ENCODE measurements around the gene TRMT112.

GRCh38 chr11:64321533-64321932 lies 4.2 kb upstream of the TRMT112 start:
- TF ChIP-seq CTCF (IDR thresholded peaks at IDR 0.05) (no peak), POLR2A (IDR thresholded peaks at IDR 0.05) (no peak)

Data from uterus (tissue), 2 donors.